Measurements from ENCODE around the gene DLGAP5.

DNA sequence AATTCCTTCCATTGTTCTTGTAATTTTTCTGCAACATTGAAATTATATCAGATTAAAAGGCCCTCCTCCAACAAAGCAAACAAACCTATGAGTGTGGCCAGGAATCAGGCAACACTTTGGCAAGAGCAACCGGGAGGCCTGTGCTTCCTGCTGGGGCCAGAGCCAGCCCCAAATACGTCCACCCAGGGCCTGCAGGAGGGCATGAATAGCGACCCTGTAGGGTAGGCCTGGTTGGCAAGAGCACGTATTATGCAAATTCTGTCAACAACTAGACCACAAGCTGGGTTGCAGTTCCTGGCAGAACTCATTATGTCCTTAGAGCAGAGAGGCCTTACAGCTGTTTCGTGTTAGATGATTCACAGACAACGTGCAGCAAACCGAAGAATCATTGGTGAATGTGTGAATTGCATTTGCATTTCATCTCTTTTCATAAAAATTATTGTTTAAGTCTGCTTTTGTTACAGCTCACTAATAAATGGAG, 89.2 kb downstream of the DLGAP5 start:
- no peak for TF ChIP-seq EZH2 (IDR thresholded peaks at IDR 0.05; ENCODE audit: insufficient read depth, poor library complexity, severe bottlenecking)
- peak; percentile 93 for TF ChIP-seq EZH2phosphoT487 (IDR thresholded peaks at IDR 0.05; ENCODE audit: insufficient read depth, low read depth)
